HCT116 (cell line): ENCODE data around the gene KCNK3. TPM values are rescaled to one million over a fixed set of nuclear protein-coding genes. Genes with fewer than 3 reads are reported as not detected.

Experiments used
- ATAC-seq: fragments of 200-7000 bp; cut with Tn5 transposase; 2 replicates; pipeline ENCODE4 v1.9.1; 2020; ENCODE audit warnings: mild to moderate bottlenecking, moderate library complexity
- BruUV-seq: library from RNA; stranded (reverse); fragments of 400-500 nt; replicated peaks from 2 replicates; lab custom pipeline; 2021; lab: Mats Ljungman, UMichigan
- CTCF ChIA-PET: fragments of 300-600 bp; sonication (Branson Sonifier 250); formaldehyde crosslinking; loops from one replicate; lab custom pipeline; 2021; ENCODE audit warnings: antibody characterized with exemption; lab: Charles Lee
- POLR2A ChIA-PET: fragments of 300-600, 350-600 bp; sonication (Branson Sonifier 250); formaldehyde crosslinking; loops from one replicate; lab custom pipeline; 2021; ENCODE audit warnings: antibody characterized with exemption; lab: Charles Lee
- RAD21 ChIA-PET, 2 experiments: fragments of 300-600 bp; sonication (Branson Sonifier 250); formaldehyde crosslinking; loops; one replicate each; lab custom pipeline; 2023; ENCODE audit warnings: low total read pairs in 2 of 2; ENCODE audit not compliant: uncharacterized antibody in 2 of 2, unreplicated experiment in 2 of 2, low non-redundant PET in 1 of 2; lab: Charles Lee
- DNase-seq: peaks from one replicate; pipeline ENCODE4 v3.0.0-alpha.2; 2010; ENCODE audit warnings: low read depth, low spot score
- H2AFZ ChIP-seq: fragments of 200-600 bp; shearing (Covaris generic), sonication (generic); 2 replicates; pipeline ENCODE4 v1.6.1; 2017; ENCODE audit warnings: low read depth, mixed run types, mixed read lengths, antibody characterized with exemption, low read length; ENCODE audit not compliant: poor library complexity, severe bottlenecking
- H3K27ac ChIP-seq: 2 replicates; pipeline ENCODE4 v1.5.1; 2012; ENCODE audit warnings: low read depth, low read length
- H3K27me3 ChIP-seq: fragments of 200-600 bp; sonication (generic); 2 replicates; pipeline ENCODE4 v1.6.1; 2016; ENCODE audit warnings: mixed run types, low read length, mixed read lengths; ENCODE audit not compliant: insufficient read depth
- H3K36me3 ChIP-seq, 2 experiments: fragments of 200-500 bp in 1 of 2; fragments of 200-600 bp in 1 of 2; sonication (Bioruptor generic) in 1 of 2; sonication (generic) in 1 of 2; 2 replicates each; pipeline versions ENCODE4 v1.5.1 to v1.6.1; 2014 to 2016; ENCODE audit warnings: low read length in 2 of 2, inconsistent platforms in 1 of 2, mixed read lengths in 1 of 2, mixed run types in 1 of 2; ENCODE audit not compliant: insufficient read depth in 2 of 2, control insufficient read depth in 1 of 2
- H3K4me1 ChIP-seq, 2 experiments: fragments of 200-600 bp in 1 of 2; sonication (generic) in 1 of 2; 2 replicates each; pipeline versions ENCODE4 v1.5.1 to v1.6.1; 2012 to 2017; ENCODE audit warnings: low read length in 2 of 2, inconsistent platforms in 1 of 2, mild to moderate bottlenecking in 1 of 2, mixed read lengths in 1 of 2, mixed run types in 1 of 2, moderate library complexity in 1 of 2; ENCODE audit not compliant: insufficient read depth in 2 of 2, control insufficient read depth in 1 of 2
- H3K4me2 ChIP-seq: fragments of 200-600 bp; sonication (generic); 2 replicates; pipeline ENCODE4 v1.6.1; 2017; ENCODE audit warnings: mixed run types, low read length, mixed read lengths
- H3K4me3 ChIP-seq, 2 experiments: fragments of 200-600 bp in 1 of 2; sonication (generic) in 1 of 2; replicated peaks in 1 of 2; 2 replicates each; pipeline ENCODE4 v1.5.1; 2011 to 2016; ENCODE audit warnings: low read length in 2 of 2, control low read depth in 1 of 2, low read depth in 1 of 2, mild to moderate bottlenecking in 1 of 2, mixed read lengths in 1 of 2, mixed run types in 1 of 2
- H3K79me2 ChIP-seq: fragments of 200-600 bp; sonication (generic); 2 replicates; pipeline ENCODE4 v1.6.1; 2017; ENCODE audit warnings: mild to moderate bottlenecking, mixed run types, low read length, moderate library complexity, mixed read lengths; ENCODE audit not compliant: insufficient read depth
- H3K9ac ChIP-seq: fragments of 200-600 bp; sonication (generic); 2 replicates; pipeline ENCODE4 v1.6.1; 2016; ENCODE audit warnings: low read length, mixed read lengths
- H3K9me2 ChIP-seq: fragments of 200-600 bp; sonication (generic), shearing (Covaris generic); 2 replicates; pipeline ENCODE4 v1.6.1; 2017; ENCODE audit warnings: mixed run types, mild to moderate bottlenecking, moderate library complexity; ENCODE audit not compliant: insufficient read depth
- H3K9me3 ChIP-seq, 2 experiments: fragments of 200-500 bp in 1 of 2; fragments of 200-600 bp in 1 of 2; sonication (Bioruptor generic) in 1 of 2; sonication (generic) in 1 of 2; 2 replicates each; pipeline ENCODE4 v1.6.1; 2014 to 2017; ENCODE audit warnings: low read length in 2 of 2, mixed read lengths in 2 of 2, inconsistent platforms in 1 of 2, low read depth in 1 of 2, mild to moderate bottlenecking in 1 of 2, mixed run types in 1 of 2, moderate library complexity in 1 of 2; ENCODE audit not compliant: control insufficient read depth in 1 of 2, insufficient read depth in 1 of 2
- H4K20me1 ChIP-seq: fragments of 200-600 bp; sonication (generic), shearing (Covaris generic); 2 replicates; pipeline ENCODE4 v1.6.1; 2017; ENCODE audit warnings: mixed run types, mild to moderate bottlenecking, moderate library complexity; ENCODE audit not compliant: insufficient read depth
- CBX3 ChIP-seq: IDR thresholded peaks from 2 replicates; pipeline ENCODE4 v1.6.1; 2012; ENCODE audit warnings: low read depth
- EZH2 ChIP-seq: fragments of 200-600 bp; sonication (generic); IDR thresholded peaks from 2 replicates; pipeline ENCODE4 v1.6.1; 2017; ENCODE audit warnings: antibody characterized with exemption, mixed run types
- EZH2phosphoT487 ChIP-seq: fragments of 200-600 bp; IDR thresholded peaks from 2 replicates; pipeline ENCODE4 v1.6.1; 2018; ENCODE audit warnings: antibody characterized with exemption, borderline replicate concordance
- JUND ChIP-seq: IDR thresholded peaks from 2 replicates; pipeline ENCODE4 v1.6.1; 2012
- POLR2A ChIP-seq: IDR thresholded peaks from 2 replicates; pipeline ENCODE4 v1.7.0; 2011; ENCODE audit warnings: borderline replicate concordance; ENCODE audit not compliant: insufficient read depth, insufficient read length; ENCODE audit errors: extremely low read depth
- POLR2AphosphoS5 ChIP-seq: IDR thresholded peaks from 2 replicates; pipeline ENCODE4 v1.6.1; 2011; ENCODE audit warnings: mild to moderate bottlenecking, low read depth, low read length, moderate library complexity
- TCF7L2 ChIP-seq: IDR thresholded peaks from 2 replicates; pipeline ENCODE4 v1.7.0; 2011; ENCODE audit warnings: borderline replicate concordance, inconsistent platforms; ENCODE audit not compliant: insufficient read depth, insufficient read length; ENCODE audit errors: extremely low read depth
- YY1 ChIP-seq: IDR thresholded peaks from 2 replicates; pipeline ENCODE4 v1.6.1; 2011; ENCODE audit warnings: low read length, low read depth, moderate library complexity, mild to moderate bottlenecking; ENCODE audit not compliant: insufficient replicate concordance; ENCODE audit errors: extremely low read depth
- ZNF274 ChIP-seq: fragments of 200-500 bp; sonication (Bioruptor generic); IDR thresholded peaks from 2 replicates; pipeline ENCODE4 v1.6.1; 2014; ENCODE audit warnings: mild to moderate bottlenecking, low read depth, low read length, inconsistent platforms
- intact Hi-C: fragments of 100-400 bp; cut with micrococcal nuclease; formaldehyde crosslinking; loops from 2 replicates; pipeline ENCODE4 v1.10.0; 2022
- total RNA-seq: library from RNA; stranded (reverse); gene quantifications from one replicate; pipeline ENCODE4 v1.2.1, GENCODE V29; 2021; ENCODE audit not compliant: unreplicated experiment
- TF ChIP-seq, protein P1 (sequence below): IDR thresholded peaks from 2 replicates; pipeline ENCODE4 v1.6.1; 2011; ENCODE audit warnings: mild to moderate bottlenecking, low read length, moderate library complexity; ENCODE audit not compliant: insufficient replicate concordance; ENCODE audit errors: extremely low read depth
- TF ChIP-seq, protein P2 (sequence below): IDR thresholded peaks from 2 replicates; pipeline ENCODE4 v1.6.1; 2012
- TF ChIP-seq, protein P3 (sequence below), 3 experiments: fragments of 200-600 bp in 1 of 3; sonication (generic) in 1 of 3; IDR thresholded peaks in 2 of 3; conservative IDR thresholded peaks in 1 of 3; 2 replicates each; pipeline ENCODE4 v1.5.1; 2012 to 2017; ENCODE audit warnings: low read depth in 2 of 3, low read length in 2 of 3, antibody characterized with exemption in 1 of 3, borderline replicate concordance in 1 of 3, control low read depth in 1 of 3, mild to moderate bottlenecking in 1 of 3, mixed read lengths in 1 of 3, mixed run types in 1 of 3, moderate library complexity in 1 of 3; ENCODE audit not compliant: insufficient read depth in 1 of 3

KCNK3 gene
- total RNA-seq, 1 experiment from 2014 or later = 0.71 TPM

DNA sequence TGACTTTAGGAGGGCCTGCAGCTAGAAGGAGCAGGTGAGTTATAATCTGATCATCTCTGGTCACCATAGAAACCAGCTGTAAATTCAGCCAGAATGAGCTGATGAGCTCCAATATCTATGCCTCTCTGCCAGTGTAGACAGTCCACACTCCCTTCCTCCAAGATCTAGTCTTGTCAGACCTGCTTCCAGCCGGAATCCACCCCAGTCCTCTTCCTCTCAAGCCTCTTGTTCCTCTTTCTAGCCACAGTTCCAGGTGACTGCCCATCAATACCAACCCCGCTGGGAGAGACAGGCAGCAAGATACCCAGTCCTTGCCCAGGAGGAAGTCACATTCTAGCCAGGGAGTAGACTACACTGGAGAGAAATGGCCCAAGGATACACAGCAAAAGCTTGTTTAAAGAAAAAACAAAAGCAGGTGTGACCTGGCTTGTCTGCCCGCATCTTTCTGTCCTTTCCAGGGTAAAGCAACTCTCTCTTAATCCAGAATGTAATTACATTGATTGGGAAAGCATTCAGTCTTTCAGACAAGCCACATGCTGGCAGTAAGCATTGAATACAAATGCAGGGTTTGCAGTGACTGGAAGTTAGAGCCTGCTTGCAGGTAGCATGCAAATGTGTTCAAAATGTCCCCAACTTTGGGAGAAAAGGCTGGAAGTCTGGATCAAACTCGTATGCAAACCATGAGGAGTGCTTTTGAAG lies 62.6 kb downstream of the KCNK3 start (continued):
- TF ChIP-seq POLR2AphosphoS5 (no peak), CBX3 (no peak), POLR2A (no peak), YY1 (no peak), TCF7L2 (no peak)
- TF ChIP-seq, protein P1, sequence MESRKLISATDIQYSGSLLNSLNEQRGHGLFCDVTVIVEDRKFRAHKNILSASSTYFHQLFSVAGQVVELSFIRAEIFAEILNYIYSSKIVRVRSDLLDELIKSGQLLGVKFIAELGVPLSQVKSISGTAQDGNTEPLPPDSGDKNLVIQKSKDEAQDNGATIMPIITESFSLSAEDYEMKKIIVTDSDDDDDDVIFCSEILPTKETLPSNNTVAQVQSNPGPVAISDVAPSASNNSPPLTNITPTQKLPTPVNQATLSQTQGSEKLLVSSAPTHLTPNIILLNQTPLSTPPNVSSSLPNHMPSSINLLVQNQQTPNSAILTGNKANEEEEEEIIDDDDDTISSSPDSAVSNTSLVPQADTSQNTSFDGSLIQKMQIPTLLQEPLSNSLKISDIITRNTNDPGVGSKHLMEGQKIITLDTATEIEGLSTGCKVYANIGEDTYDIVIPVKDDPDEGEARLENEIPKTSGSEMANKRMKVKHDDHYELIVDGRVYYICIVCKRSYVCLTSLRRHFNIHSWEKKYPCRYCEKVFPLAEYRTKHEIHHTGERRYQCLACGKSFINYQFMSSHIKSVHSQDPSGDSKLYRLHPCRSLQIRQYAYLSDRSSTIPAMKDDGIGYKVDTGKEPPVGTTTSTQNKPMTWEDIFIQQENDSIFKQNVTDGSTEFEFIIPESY = no peak

DNA sequence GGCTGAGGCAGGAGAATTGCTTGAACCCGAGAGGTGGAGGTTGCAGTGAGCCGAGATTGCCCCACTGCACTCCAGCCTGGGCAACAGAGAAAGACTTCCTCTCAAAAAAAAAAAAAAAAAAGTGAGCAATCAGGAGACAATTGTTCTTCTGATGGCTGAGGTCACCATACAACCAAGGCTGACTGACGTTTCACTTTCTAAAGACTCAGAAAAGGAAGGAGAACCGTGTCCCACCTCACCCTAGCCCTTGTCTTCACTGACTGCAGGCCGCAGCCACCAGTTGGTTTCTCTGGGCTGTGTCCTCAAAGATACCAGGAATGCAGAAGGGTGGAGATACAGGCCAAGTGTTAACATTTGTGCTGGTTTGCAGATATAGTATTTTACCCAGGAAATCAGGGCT lies 63.8 kb downstream of the KCNK3 start:
- no peak overlapping the region for H3K4me3 ChIP-seq
- no peaks in the 10 kb centered on the region for H3K36me3 ChIP-seq
- no peak overlapping the region for H3K4me2 ChIP-seq
- H3K9ac ChIP-seq = no peak overlapping the region
- CTCF ChIA-PET = interaction anchor here (1.5 kb wide), 1 partner anchor 11 kb away, joined by 4 read pairs; no protein-coding TSS in a partner anchor
- ATAC-seq (no peak), DNase-seq (no peak)
- no peak overlapping the region for H3K27ac ChIP-seq
- TF ChIP-seq JUND (no peak), YY1 (no peak), EZH2 (no peak), POLR2A (no peak), ZNF274 (no peak), EZH2phosphoT487 (no peak)
- TF ChIP-seq, protein P2, sequence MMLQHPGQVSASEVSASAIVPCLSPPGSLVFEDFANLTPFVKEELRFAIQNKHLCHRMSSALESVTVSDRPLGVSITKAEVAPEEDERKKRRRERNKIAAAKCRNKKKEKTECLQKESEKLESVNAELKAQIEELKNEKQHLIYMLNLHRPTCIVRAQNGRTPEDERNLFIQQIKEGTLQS = no peak
- TF ChIP-seq, protein P3, sequence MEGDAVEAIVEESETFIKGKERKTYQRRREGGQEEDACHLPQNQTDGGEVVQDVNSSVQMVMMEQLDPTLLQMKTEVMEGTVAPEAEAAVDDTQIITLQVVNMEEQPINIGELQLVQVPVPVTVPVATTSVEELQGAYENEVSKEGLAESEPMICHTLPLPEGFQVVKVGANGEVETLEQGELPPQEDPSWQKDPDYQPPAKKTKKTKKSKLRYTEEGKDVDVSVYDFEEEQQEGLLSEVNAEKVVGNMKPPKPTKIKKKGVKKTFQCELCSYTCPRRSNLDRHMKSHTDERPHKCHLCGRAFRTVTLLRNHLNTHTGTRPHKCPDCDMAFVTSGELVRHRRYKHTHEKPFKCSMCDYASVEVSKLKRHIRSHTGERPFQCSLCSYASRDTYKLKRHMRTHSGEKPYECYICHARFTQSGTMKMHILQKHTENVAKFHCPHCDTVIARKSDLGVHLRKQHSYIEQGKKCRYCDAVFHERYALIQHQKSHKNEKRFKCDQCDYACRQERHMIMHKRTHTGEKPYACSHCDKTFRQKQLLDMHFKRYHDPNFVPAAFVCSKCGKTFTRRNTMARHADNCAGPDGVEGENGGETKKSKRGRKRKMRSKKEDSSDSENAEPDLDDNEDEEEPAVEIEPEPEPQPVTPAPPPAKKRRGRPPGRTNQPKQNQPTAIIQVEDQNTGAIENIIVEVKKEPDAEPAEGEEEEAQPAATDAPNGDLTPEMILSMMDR (IDR thresholded peaks at IDR 0.05 in 2 of 3, conservative IDR thresholded peaks at IDR 0.05 in 1 of 3; ENCODE audit: borderline replicate concordance in 1 of 3, insufficient read depth in 1 of 3, low read depth in 2 of 3, low read length in 2 of 3) = no peak
- TF ChIP-seq, all 23 proteins: peak for 0
- Histone ChIP-seq H3K27me3 (no peaks in the 10 kb centered on the region), H4K20me1 (no peaks in the 10 kb centered on the region), H3K9me2 (no peaks in the 10 kb centered on the region), H3K4me1 (peaks cover 18 to 42% of the 10 kb centered on the region in 2 experiments), H3K79me2 (no peaks in the 10 kb centered on the region), H2AFZ (no peak overlapping the region), H3K9me3 (no peaks in the 10 kb centered on the region)
- intact Hi-C loops = no loop called here
- POLR2A ChIA-PET = interaction anchor here (3.1 kb wide), 1 partner anchor 12 kb away, joined by 8 read pairs; no protein-coding TSS in a partner anchor
- BruUV-seq = no TSS peak
- RAD21 ChIA-PET = no interaction called here
